GM12875 (cell line): Measurements from ENCODE around the gene TXNL4A.

ENCODE experiments used
- H3K4me3 ChIP-seq: one replicate; pipeline ENCODE4 v1.5.1; 2011; ENCODE audit warnings: low read depth, low read length, control low read depth
- CTCF ChIP-seq: IDR thresholded peaks from 2 replicates; pipeline ENCODE4 v1.5.1; 2011; ENCODE audit warnings: low read depth, mild to moderate bottlenecking, control low read depth, inconsistent platforms, low read length, moderate library complexity, borderline replicate concordance; ENCODE audit not compliant: insufficient read depth

TXNL4A gene

GRCh38 chr18:79947054-79947755 is 41.2 kb downstream of the TXNL4A start:
- TF ChIP-seq CTCF = no peak
- no peak overlapping the region for H3K4me3 ChIP-seq

- TF ChIP-seq CTCF = no peak
- H3K4me3 ChIP-seq = no peak overlapping the region
Observed at GRCh38 chr18:79945118-79946042, 43.0 kb downstream of the TXNL4A start.

GRCh38 chr18:79944746-79945117 is 43.6 kb downstream of the TXNL4A start:
- no peak overlapping the region for H3K4me3 ChIP-seq
- no peak for TF ChIP-seq CTCF

GRCh38 chr18:79944126-79944731 is 44.1 kb downstream of the TXNL4A start:
- TF ChIP-seq CTCF = no peak
- no peak overlapping the region for H3K4me3 ChIP-seq

- TF ChIP-seq CTCF = no peak
Observed at GRCh38 chr18:79943608-79944125, 44.7 kb downstream of the TXNL4A start.

GRCh38 chr18:79942786-79943607 is 45.4 kb downstream of the TXNL4A start:
- no peak for TF ChIP-seq CTCF

More at GRCh38 chr18:79943608-79944125, 44.7 kb downstream of the TXNL4A start:
- H3K4me3 ChIP-seq = no peak overlapping the region

More at GRCh38 chr18:79942786-79943607, 45.4 kb downstream of the TXNL4A start:
- H3K4me3 ChIP-seq = no peak overlapping the region
